ENCODE data around the gene MYLK3.
"Not testable (repeated sequence)": the region's sequence is repeated elsewhere in the genome, so short reads cannot be mapped to it uniquely, and the experiment has no call there.

The MYLK3 gene

DNA sequence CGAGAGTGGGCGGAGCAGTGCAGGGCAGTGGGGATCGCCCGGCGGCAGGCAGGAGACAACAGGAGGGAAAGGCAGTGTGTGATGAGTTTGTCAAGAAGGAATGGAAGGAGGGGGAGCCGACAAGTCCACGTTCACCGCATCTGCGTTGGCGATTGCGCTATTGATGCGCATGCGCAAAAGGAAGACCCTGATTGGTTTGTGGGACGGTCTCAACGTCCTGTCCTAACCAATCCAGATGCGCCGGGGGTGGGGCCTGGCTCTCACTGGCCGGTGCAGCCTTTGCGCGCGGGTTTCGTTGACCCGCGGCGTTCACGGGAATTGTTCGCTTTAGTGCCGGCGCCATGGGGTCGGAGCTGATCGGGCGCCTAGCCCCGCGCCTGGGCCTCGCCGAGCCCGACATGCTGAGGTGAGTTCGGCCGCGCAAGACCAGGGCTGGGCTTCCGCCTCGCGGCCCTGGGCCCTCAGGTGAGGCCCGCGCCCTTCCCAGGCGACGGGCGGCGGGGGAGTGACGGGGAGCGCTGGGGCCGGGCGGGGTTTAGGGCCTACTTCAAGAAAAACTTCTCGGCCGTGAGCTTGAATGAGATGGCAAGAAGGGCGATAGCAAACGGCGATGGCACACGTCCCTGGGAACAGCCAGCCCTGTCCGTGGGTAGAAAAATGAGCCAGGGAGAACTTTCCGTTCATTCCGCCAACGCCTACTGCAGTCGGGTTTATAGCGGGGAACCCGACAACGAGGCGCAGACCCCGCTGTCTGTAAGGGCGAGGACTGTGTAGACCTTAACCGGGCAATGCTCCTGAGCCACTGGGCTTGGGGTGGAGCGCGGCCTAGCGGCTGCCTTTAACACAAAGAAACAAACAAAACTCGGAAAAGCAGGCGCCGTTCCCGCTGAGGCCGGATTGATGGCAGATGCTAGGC, 58.5 kb downstream of the MYLK3 start, which contains the start of gene ORC6:
Gene ORC6, plus strand, starts transcription at position 295 of the 916 bp plus-strand sequence. Its CDS starts 47 bp downstream, at position 342.
- peak; percentile 99 for DNase-seq

- DNase-seq, result peak; percentile 100
Observed at GRCh38 chr16:46688654-46689364, 59.3 kb downstream of the MYLK3 start, which contains the start of gene VPS35. Gene VPS35 (minus strand): TSS chr16:46689178. CDS start chr16:46689133, 45 bp downstream.

DNA sequence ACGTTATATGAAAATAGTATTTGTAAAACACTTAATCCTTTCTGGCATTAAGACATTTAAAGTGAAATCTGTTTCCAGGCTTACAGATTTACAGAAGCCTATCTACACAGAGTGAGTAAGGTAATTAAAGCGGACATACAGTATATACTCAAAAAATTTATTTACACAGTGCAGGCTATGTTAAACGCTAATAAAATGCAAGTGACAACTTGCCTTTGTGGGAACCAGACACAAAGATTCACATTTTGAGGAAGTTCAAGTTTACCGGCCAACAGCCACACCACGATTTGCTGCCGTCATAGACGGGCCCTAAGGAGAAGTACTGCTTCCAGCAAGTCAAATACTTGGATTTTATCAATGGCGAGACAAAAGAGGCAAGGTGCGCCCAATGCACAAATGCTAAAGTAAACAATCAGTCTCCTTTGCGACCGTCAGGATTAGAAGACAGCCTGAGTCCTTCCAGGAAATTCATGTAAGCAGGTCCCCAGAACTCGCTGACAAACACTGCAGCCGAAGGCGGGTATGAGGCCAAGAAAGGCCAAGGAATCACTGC, 60.0 kb downstream of the MYLK3 start:
- no peak for DNase-seq

GRCh38 chr16:46687486-46687885, 60.7 kb downstream of the MYLK3 start:
- no peak for DNase-seq

GRCh38 chr16:46686815-46687473, 61.2 kb downstream of the MYLK3 start:
- no peak for DNase-seq

DNA sequence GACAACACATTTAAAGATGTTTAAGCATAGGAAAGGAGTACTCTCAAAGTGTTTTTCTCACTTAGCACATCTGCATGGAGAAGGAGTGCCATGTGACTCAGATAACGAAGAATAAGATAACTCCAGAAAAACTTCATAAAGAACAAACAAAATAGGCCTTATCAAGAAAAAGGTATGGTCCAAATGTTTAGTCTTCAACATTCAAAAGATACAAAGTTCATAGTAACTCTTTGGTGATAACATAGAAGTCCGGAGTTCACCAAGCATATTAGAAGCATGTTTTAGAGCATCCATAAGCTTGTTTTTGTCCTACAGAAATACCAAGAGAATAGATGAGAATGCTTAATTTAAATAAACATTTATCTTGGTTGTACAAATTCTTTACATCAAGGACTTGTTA, 66.3 kb downstream of the MYLK3 start:
- not testable (repeated sequence) for DNase-seq

GRCh38 chr16:46677943-46678342, 70.2 kb downstream of the MYLK3 start:
- not testable (repeated sequence) for DNase-seq

- DNase-seq, result peak; percentile 58
Observed at GRCh38 chr16:46673320-46674013, 74.7 kb downstream of the MYLK3 start.

DNA sequence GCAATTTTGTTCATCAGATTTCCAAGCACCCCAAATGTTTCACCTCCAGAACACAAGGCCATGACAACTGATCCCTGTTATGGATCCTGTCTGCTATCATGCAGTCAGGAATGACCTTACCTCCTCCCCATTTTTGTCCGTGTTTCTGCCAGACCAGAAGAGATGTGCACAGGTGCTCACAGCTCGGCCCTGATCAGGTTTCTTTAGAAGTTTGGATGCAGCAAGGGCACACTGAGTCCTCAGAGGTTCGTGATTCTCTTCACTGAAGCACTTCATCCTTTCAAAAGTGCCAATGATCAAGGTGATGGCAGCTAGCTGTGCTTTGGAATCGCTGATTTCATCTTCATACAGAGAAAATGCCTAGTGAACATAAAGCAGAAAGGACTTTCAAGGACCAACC, 86.0 kb downstream of the MYLK3 start:
- DNase-seq, result no peak

- peak; percentile 4 for DNase-seq
Observed at GRCh38 chr16:46658925-46659324, 89.2 kb downstream of the MYLK3 start.

Measured in stimulated activated CD4-positive, alpha-beta T cell treated with anti-CD3 and anti-CD28 coated beads, Interleukin-4, amount 100 ng/mL, for 24 hours (primary cell).